Natural killer cell (primary cell): ENCODE results near the gene PEX14. TPM values are rescaled to one million over a fixed set of nuclear protein-coding genes. Genes with fewer than 3 reads are reported as not detected.

ENCODE experiments used
- ATAC-seq, 3 donors: fragments of 150-1000 bp in 2 of 3; fragments of 200-7000 bp in 1 of 3; cut with Tn5 transposase; 1 replicate in 1 of 3; 2 replicates in 2 of 3; pipeline ENCODE4 v1.10.0; 2021; ENCODE audit warnings: mild to moderate bottlenecking in 2 of 3, moderate library complexity in 2 of 3
- DNase-seq, 2 donors: peaks; one replicate each; pipeline versions ENCODE4 v3.0.0 to v3.0.0-alpha.2; 2013 to 2021; ENCODE audit warnings: mixed read lengths in 1 of 2
- H3K27ac ChIP-seq: one replicate; pipeline ENCODE4 v1.5.1; 2013; ENCODE audit warnings: mild to moderate bottlenecking, low read length
- H3K27me3 ChIP-seq: one replicate; pipeline ENCODE4 v1.6.1; 2013; ENCODE audit warnings: low read length; ENCODE audit not compliant: control insufficient read depth, insufficient read depth
- H3K36me3 ChIP-seq: one replicate; pipeline ENCODE4 v1.6.1; 2013; ENCODE audit warnings: low read length; ENCODE audit not compliant: control insufficient read depth, insufficient read depth
- H3K4me1 ChIP-seq: one replicate; pipeline ENCODE4 v1.6.1; 2013; ENCODE audit warnings: low read length; ENCODE audit not compliant: control insufficient read depth, insufficient read depth
- H3K4me3 ChIP-seq: one replicate; pipeline ENCODE4 v1.5.1; 2013; ENCODE audit warnings: low read length
- H3K9me3 ChIP-seq: one replicate; pipeline ENCODE4 v1.6.1; 2013; ENCODE audit warnings: low read length; ENCODE audit not compliant: control insufficient read depth, insufficient read depth
- H3K27ac Mint-ChIP-seq, 2 donors: one replicate each; pipeline ENCODE4 v1.8.0; 2022; ENCODE audit warnings: mild to moderate bottlenecking in 2 of 2, mixed read lengths in 2 of 2, moderate library complexity in 1 of 2
- H3K27me3 Mint-ChIP-seq, 2 donors: one replicate each; pipeline ENCODE4 v1.8.0; 2022; ENCODE audit warnings: low read depth in 2 of 2, mixed read lengths in 2 of 2
- H3K36me3 Mint-ChIP-seq: one replicate; pipeline ENCODE4 v1.8.0; 2022; ENCODE audit warnings: mixed read lengths
- H3K4me1 Mint-ChIP-seq, 2 donors: one replicate each; pipeline ENCODE4 v1.8.0; 2022; ENCODE audit warnings: mixed read lengths in 2 of 2
- H3K4me3 Mint-ChIP-seq: one replicate; pipeline ENCODE4 v1.8.0; 2022; ENCODE audit warnings: mild to moderate bottlenecking, moderate library complexity, mixed read lengths
- H3K9me3 Mint-ChIP-seq, 2 donors: one replicate each; pipeline ENCODE4 v1.8.0; 2022; ENCODE audit warnings: mixed read lengths in 2 of 2
- WGBS: methylation state at CpG from one replicate; pipeline ENCODE4 v1.1.7; 2013; ENCODE audit warnings: missing lambda C conversion rate; ENCODE audit not compliant: insufficient coverage; 5-methylcytosine and 5-hydroxymethylcytosine counted together
- intact Hi-C: fragments of 100-400 bp; cut with micrococcal nuclease; formaldehyde crosslinking; loops from one replicate; pipeline ENCODE4 v1.14.2; 2022
- total RNA-seq, 4 donors: library from RNA; stranded (reverse); fragments of 120-200 nt in 1 of 4; gene quantifications; one replicate each; pipeline versions ENCODE4 v1.2.3 to v1.2.4, GENCODE V29; 2013 to 2022
- TF ChIP-seq, protein P1 (sequence below): fragments of 200-600 bp; IDR thresholded peaks from one replicate; pipeline ENCODE4 v1.8.0; 2022; ENCODE audit warnings: antibody characterized with exemption

Gene PEX14
- total RNA-seq, 3 donors from 2014 or later (not counting 1 experiment from before 2014, with no cell fraction given) = 21.4 to 27.3 (median 24.1) TPM

DNA sequence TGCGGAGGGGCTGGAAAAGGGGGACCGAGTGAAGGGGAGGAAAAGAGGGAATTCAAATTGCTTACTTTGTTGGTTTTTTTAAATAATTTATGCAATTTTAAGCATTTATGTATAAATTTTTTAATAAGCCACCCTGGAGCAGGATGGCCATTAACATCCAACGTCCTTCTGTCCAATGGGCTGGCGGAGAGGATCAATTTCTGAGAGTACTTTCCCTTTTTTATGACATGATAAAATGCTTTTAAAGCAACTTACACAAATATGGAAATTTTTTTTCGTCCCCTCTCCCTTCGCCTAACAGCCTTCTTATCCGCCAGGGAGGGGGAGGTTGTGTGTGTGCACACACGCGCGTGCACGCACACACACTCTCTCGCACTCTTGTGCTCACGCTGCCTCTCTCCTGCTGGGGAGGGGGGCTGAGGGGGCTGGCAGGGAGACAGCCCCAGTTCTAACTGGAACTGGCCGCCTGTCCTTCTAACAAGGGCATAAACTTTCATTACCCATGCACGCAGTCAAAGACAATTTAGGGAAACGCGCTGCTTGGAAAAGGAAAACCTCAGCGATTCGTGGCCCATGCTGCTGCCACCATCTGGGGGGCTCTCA is 198.5 kb downstream of the PEX14 start:
- peak overlapping the region in 1 of 2 donors; percentile 11 for H3K27ac Mint-ChIP-seq
- H3K27me3 Mint-ChIP-seq = no peaks in the 10 kb centered on the region
- intact Hi-C loops = no loop called here
- Histone ChIP-seq H3K27me3 (no peaks in the 10 kb centered on the region), H3K36me3 (no peaks in the 10 kb centered on the region), H3K4me1 (peaks cover 8% of the 10 kb centered on the region), H3K27ac (no peak overlapping the region), H3K9me3 (no peaks in the 10 kb centered on the region), H3K4me3 (no peak overlapping the region)
- H3K4me3 Mint-ChIP-seq = no peak overlapping the region
- WGBS = 94% methylated on average over 16 of the region's 19 CpGs
- ATAC-seq (no peak), DNase-seq (no peak)
- H3K36me3 Mint-ChIP-seq = no peaks in the 10 kb centered on the region
- TF ChIP-seq, protein P1, sequence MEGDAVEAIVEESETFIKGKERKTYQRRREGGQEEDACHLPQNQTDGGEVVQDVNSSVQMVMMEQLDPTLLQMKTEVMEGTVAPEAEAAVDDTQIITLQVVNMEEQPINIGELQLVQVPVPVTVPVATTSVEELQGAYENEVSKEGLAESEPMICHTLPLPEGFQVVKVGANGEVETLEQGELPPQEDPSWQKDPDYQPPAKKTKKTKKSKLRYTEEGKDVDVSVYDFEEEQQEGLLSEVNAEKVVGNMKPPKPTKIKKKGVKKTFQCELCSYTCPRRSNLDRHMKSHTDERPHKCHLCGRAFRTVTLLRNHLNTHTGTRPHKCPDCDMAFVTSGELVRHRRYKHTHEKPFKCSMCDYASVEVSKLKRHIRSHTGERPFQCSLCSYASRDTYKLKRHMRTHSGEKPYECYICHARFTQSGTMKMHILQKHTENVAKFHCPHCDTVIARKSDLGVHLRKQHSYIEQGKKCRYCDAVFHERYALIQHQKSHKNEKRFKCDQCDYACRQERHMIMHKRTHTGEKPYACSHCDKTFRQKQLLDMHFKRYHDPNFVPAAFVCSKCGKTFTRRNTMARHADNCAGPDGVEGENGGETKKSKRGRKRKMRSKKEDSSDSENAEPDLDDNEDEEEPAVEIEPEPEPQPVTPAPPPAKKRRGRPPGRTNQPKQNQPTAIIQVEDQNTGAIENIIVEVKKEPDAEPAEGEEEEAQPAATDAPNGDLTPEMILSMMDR = no peak
- H3K4me1 Mint-ChIP-seq = peaks cover 24 to 42% of the 10 kb centered on the region in 2 donors
- H3K9me3 Mint-ChIP-seq = no peaks in the 10 kb centered on the region

DNA sequence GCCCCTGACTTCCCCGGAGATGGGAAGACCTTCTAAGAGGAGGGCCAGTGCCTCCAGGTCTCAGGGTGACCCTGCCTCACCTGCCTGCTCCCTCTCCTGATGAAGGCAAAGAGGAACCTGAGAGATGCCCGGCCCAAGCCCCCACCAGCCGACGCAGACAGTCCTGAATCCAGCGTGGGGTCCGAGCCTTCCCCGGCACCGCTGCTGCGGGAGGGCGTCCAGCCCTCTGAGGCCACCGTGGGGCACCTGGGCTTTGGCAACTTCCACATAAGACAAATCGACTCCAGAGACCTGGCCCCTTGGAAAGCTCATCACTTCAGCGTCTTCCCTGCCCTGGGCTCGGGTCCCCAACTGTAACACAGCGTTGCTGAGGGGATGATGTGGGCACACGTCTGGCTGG is 199.5 kb downstream of the PEX14 start:
- Mint-ChIP-seq H3K9me3 (no peaks in the 10 kb centered on the region), H3K4me3 (no peak overlapping the region), H3K36me3 (no peaks in the 10 kb centered on the region), H3K27ac (no peak overlapping the region), H3K27me3 (no peaks in the 10 kb centered on the region), H3K4me1 (peaks cover 31 to 50% of the 10 kb centered on the region in 2 donors)
- intact Hi-C loops = no loop called here
- Histone ChIP-seq H3K4me1 (peaks cover 9% of the 10 kb centered on the region), H3K4me3 (no peak overlapping the region), H3K27ac (no peak overlapping the region), H3K27me3 (no peaks in the 10 kb centered on the region), H3K36me3 (no peaks in the 10 kb centered on the region), H3K9me3 (no peaks in the 10 kb centered on the region)
- TF ChIP-seq, protein P1 = no peak
- DNase-seq = no peak
- no peak for ATAC-seq
- WGBS = 95% methylated on average over 16 of the region's 16 CpGs

DNA sequence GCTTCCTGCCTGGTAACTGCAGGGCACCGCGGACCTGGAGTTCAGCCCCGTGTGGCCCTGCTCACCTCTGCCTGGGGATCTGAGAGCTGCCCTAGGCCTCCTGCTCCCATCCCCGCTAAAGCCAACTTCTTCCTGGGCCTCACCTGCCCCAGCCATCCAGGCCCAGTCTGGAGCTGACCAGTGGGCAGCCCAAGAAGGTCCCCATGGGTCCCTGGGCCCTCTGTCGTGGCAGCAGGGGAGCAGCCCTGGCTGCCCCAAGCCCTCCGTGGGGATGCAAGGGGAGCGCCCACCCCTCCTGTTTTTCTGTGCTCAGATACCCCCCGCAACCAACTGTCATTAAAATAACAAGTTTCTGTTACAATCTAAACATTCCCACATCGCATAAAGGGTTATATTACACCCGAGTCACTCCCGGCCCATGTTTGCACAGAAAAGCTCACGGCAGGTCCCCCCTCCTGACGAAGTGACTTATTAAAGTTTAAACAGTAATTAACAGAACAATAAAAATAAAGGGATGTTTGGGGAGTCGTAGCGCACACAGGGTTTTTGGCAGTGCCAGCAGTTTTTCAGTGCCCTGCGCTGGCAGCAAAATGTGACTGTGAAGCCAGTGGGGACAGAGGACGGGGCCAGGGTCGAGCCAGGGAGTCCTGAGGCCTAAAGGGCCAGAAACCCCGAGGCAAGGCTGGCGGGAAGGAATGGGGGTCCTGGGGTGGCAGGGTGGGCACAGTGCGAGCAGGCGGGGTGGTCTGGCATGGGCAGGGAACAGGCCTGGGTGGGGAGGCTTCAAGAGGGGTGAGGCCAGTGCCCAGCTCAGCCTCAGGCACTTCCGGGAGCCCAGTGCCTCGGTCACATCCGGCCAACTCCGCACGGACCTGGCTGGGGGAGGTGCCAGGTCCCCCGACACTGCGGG is 200.2 kb downstream of the PEX14 start:
- H3K4me3 Mint-ChIP-seq = no peak overlapping the region
- H3K36me3 ChIP-seq = no peaks in the 10 kb centered on the region
- H3K36me3 Mint-ChIP-seq = no peaks in the 10 kb centered on the region
- intact Hi-C loops = no loop called here
- H3K9me3 Mint-ChIP-seq = no peaks in the 10 kb centered on the region
- H3K4me1 Mint-ChIP-seq = peaks cover 36 to 56% of the 10 kb centered on the region in 2 donors
- H3K27me3 Mint-ChIP-seq = no peaks in the 10 kb centered on the region
- H3K9me3 ChIP-seq = no peaks in the 10 kb centered on the region
- H3K27me3 ChIP-seq = no peaks in the 10 kb centered on the region
- no peak overlapping the region for H3K27ac ChIP-seq
- 96% methylated on average over 28 of the region's 29 CpGs for WGBS
- TF ChIP-seq, protein P1 = no peak
- no peak for ATAC-seq
- no peak overlapping the region for H3K27ac Mint-ChIP-seq
- peaks cover 16% of the 10 kb centered on the region for H3K4me1 ChIP-seq
- no peak for DNase-seq
- no peak overlapping the region for H3K4me3 ChIP-seq
